NOMO-1 (cell line): ENCODE measurements around the gene AGFG2.
"Not testable (repeated sequence)": the region's sequence is repeated elsewhere in the genome, so short reads cannot be mapped to it uniquely, and the experiment has no call there.

Experiments used
- DNase-seq, 2 experiments: peaks; one replicate each; lab custom pipeline; 2025; ENCODE audit not compliant: unreplicated experiment in 2 of 2; lab: John Stamatoyannopoulos, UW

AGFG2 gene

DNA sequence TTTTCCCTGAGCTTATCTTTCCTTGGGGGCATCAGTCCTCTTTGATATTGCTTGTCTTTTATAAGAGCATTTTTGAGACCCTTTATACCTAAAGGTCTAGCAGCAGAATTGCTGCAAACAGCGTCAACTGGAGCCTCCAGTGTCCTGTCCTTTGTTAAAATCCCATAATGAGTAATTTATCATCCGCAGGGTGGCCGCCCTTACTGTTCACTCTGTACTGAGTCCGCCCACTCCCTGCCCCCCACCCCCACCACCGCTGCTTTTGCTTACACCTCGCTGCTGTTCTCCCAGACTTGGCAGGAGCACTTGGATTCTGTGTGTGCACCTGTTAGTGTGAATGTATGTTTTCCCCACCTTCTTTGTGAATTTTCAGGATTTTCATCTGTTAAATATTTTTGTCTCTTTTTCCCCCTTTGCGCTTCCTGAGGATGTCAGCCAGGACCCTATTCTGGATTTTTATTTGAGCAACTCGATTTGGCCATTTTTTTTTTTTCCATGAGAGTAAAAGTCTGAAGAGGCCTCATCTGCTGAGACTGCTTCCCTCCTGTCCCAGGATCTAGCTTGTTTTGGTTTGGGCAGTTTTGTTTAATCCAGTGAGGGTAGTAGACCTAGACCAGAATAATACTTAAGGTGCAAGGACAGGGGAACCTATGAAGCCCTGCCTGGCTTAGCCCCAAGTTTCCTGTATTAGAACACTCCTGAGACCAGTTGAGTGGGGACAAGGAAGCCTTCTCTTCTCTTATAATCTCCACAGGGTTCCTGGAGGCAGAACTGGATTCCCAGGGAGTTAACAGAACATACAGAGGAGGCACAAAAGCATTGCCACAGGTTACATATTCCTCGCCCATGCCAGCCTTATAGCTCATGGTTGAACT, 8.2 kb downstream of the AGFG2 start:
- no peak for DNase-seq

DNA sequence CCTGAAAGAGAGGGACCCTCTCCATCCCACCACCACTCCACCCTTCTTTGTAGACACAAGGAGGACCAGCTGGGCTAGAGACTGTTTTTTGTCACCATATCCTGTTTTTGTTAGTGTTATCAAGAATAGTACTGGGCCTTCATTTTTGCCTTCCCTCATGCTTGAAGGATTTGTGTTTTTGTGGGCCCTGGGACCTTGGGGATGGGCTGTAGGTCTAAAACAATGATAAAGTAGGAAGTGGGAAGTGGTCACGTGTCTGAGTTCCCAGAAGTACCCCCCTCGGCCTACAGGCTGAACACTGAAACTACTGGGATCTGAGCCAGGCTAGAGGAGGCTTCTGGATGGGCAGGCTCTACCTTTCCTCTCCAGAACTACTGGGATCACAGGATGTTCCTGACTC, 8.9 kb downstream of the AGFG2 start:
- no peak for DNase-seq

DNA sequence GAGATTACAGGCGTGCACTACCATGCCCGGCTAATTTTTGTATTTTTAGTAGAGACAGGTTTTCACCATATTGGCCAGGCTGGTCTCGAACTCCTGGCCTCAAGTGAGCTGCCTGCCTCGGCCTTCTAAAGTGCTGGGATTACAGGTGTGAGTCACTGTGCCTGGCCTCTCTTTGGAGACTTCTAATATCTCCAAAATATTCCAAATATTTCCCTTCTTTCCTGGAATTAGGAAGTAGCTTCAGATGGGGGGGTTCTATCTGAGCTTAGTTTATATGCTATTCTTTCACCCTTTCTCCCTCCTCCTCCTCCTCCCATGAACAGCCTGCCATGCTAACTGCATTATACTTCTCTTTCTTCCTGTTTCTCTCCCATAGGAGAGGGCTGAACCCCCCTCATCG, 9.4 kb downstream of the AGFG2 start:
- DNase-seq: not testable (repeated sequence)

DNA sequence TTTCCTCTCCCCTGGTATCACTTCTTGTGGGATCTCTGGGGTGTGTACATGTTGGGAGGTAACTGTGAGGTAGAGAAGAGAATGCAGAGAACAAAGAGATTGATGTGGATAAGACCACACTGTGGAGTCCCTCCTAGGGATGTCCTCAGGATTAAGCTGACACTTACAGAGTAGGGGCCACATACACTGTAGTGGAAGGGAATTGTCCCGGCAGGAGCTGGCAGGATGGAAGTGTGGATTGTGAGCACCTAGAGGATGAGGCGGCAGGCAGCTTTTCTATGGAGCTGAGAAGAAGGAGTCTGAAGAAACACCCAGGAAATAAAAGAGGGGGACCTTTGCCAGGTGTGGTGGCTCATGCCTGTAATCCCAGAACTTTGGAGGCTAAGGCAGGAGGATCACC, 13.5 kb downstream of the AGFG2 start:
- no peak for DNase-seq

DNA sequence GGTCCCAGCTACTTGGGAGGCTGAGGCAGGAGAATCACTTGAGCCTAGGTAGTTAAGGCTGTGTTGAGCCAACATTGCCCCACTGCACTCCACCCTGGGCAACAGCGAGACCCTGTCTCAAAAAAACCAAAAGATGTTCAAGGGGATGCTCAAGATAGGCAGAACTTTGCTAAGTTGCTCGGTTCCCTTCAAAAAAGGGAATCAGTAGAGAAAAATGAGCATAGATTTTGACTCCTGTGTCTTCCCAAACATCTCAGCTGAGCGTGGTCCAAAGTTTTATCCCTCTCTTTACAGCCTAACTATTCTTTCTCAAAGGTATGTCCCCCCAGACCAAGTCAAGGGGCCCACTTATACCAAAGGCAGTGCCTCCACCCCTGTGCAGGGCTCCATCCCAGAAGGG, 14.0 kb downstream of the AGFG2 start:
- DNase-seq: no peak

DNA sequence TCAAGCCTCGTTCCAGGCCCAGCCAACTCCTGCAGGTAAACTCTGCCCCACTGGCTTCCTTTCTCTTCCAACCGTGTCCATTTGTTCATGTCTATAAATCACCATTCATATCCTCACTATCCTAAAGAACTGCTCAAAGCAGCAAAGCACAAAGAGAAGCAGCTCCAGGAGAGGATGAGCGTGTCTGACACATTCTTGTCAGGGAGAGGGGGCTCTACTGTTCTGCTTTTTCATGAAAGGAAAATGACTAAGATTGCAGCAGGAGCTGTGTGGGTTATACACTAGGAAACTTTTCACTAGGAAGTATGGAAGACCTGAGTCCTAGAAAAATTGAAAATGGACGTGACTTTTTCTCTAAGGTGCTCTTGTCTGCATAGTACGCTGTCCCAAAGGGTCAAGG, 16.7 kb downstream of the AGFG2 start:
- no peak for DNase-seq

DNA sequence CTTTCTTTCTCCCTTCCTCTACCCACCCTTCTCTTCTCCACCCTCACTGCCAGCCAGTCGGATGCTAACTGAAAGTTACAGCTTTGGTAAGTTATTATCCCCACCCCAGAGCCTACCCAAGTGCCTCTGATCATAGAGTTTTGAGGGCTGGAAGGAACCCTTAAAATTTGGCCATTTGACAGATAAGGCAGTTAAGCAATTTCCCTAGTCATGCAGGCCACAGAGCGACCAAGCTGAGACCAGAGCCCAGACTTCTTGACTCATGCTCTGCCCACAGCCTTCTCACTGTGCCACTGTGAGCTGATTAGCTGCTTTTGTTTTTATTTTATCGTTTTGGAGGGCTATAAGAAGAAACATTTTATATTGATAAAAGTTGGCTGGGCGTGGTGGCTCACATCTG, 17.5 kb downstream of the AGFG2 start:
- peak; percentile 70 to 87 for DNase-seq

DNA sequence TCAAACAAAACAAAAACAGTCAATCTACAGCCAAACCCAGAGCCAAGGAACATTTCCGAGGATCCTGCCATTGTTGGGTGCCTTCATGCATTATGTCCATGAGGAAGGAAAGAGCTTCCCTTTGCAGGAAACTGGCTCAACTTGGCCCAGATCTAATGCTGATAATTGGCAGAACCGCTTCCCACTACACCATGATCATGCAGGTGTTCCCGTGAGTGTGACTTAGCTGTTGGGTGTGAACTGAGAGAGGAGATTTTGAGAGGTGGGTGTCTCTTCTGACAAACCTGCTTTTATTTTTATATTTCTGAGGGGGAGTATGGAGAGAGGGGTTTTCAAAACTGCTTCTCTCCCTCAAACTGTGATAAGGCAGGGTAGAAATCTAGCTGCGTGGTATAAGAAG, 20.1 kb downstream of the AGFG2 start:
- no peak for DNase-seq

DNA sequence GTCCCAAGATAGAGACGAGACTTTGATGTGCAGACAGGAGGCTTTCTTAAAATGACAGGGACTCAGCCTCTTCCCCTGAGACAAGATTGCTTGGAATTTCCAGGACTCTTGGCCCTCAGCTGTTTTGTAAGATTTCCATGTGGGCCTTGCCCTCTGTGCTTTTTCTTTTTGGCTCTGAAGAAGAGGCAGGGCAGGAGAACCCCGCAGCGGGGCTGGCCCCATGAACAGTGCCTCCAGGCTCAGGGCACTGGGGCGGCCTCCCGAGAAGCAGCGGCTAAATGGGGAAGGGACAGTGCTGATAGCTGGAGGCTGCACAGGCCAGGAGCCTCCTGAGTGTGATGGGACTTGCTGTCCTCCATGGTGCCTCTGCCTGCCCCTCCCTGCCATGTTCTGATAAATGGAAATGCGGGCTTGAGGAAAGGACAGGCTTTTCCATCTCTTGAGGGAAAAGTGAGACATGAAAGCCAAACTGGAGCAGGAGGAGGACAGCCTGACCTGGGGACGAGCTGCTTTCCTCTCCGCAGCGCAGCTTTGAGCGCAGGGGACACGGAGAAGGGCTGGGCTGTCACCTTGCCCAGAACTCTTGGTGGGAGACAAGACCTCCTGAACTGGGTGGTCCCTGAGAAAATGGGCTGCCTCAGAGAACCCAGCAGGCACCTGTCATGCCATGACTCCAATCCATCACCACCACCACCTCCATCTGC, 22.6 kb downstream of the AGFG2 start:
- no peak for DNase-seq

DNA sequence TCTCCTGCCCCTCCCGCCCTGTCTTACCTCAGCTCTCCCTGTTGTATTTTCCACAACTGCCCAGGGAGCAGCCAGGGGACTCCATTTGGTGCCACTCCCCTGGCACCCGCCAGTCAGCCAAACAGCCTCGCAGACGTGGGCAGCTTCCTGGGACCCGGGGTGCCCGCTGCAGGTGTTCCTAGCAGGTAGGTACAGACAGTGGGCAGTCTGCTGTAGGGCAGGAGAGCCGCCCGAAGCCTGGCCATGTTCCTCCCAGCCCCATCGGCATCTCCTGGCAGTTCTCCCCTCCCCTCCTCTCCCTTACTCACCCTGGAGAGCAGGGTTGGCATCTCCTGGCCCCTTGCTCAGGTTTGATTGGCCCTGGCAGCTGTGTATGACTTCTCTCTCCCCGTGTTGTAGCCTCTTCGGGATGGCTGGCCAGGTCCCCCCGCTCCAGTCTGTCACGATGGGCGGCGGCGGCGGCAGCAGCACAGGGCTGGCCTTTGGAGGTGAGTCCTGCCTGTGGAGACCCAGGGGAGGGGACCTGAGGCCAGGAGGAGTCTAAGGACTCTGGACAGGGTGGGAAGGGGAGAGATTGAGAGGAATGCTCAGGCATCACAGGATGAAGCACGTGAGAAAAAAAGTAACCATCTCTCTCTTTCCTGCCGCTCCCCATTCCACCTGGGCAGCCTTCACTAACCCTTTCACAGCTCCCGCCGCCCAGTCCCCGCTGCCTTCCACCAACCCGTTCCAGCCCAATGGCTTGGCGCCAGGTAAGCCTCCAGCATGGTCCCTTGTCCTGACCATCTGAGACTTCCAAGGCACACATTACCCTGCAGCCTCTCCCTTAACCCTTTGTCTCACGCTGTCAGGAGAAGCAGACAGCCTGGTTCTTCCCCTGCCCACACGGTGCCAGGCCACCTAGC, 23.4 kb downstream of the AGFG2 start:
- no peak for DNase-seq

DNA sequence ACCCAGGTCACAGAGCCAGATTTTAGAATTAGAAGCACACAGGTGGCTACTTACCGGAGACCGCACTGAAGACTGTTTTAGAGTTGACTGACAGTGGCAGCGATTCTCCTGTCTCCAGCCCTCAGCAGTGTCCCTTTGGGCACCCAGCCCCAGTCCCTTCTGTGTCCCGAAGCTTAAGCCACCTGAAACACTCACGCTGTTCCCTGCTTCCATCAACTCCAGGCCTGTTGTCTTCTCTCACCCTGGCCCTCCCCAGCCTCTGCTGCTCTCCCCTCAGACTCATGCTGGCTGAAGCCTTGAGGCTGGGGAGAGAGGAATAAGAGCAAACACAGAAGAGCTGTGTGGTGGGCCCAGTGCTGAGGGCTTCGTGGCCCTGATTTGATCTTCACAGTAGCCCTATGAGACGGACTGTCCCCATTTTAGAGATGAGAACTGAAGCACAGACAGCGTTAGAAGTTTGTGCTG, 24.1 kb downstream of the AGFG2 start:
- no peak for DNase-seq

DNA sequence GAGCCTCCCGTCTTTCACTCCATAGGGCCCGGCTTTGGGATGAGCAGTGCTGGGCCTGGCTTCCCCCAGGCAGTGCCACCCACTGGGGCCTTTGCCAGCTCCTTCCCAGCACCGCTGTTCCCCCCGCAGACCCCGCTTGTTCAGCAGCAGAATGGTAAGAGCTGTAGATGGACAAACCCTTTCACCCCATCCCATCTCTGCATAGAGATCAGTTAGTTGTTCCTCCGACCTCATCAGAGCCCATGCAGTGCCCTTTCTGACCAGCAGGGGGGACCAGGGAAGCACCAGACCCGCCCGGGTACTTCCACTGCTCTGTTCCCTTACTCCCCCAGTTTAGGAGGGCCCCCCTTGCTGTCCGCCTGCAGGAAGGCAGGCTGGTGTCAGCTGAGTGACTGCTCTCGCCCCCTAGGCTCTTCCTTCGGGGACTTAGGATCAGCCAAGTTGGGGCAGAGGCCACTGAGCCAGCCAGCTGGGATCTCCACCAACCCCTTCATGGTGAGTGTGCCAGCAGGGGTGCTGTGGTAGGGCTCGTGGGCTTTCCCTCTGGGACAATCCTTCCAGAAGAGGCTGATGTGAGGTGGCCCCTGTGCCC, 24.9 kb downstream of the AGFG2 start:
- peak; percentile 66 to 78 for DNase-seq

DNA sequence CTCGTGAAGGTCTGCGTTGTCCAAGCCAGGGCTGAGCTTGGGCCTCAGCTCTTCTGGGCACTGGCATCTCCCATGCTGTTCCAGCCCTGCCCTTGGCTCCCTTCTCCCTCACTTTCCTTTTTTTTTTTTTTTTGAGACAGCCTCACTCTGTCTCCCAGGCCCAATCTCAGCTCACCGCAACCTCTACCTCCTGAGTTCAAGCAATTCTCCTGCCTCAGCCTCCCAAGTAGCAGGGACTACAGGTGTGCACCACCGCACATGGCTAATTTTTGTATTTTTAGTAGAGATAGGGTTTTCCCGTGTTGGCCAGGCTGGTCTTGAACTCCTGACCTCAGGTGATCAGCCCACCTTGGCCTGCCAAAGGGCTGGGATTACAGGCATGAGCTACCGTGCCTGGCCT, 25.4 kb downstream of the AGFG2 start:
- not testable (repeated sequence) for DNase-seq

DNA sequence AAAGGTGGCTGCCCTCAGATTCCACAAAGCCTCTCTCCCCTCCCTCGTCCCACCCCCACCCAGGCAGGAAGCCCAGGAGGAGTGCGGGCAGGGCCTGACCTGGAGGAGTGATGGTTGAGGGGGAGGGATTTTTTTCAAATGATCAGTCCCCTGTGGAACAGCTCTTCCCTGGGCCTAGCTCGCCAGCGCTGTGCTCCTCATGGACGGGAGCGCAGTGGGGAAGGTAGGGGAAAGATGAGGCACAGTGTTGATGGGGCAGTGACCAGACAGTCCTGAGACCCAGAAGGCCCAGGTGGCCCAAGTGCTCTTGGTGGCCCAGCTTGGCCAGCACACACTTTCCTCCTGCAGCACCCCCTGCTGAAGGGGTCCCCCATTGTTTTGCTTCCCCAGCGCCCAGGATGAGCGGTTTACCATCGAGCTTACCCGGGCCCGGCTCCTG, 26.1 kb downstream of the AGFG2 start:
- no peak for DNase-seq

DNA sequence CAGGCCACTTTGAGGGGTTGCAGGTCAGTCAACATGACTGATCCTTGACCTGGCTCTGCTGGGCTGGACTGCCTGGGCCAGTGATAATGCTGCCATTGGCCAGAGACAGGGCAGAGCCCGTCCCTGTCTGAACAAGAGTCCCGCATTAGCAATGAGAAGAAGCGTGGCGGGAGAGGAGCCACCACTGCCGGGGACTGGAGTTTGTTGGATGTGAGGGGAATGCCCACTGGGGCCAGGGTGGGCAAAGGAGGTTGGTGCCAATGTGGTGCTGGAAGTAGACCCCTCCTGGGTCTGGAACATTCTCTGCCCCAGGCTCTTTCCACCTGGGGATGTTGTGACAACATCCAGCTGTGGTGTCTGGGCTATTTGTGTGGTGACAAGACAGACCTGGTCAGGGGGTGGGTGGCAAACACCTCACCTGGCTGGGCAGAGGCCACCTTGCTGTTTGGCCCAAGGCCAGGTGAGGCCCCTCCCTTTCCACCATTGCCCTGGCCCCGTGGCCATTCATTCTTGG, 27.1 kb downstream of the AGFG2 start:
- no peak for DNase-seq

DNA sequence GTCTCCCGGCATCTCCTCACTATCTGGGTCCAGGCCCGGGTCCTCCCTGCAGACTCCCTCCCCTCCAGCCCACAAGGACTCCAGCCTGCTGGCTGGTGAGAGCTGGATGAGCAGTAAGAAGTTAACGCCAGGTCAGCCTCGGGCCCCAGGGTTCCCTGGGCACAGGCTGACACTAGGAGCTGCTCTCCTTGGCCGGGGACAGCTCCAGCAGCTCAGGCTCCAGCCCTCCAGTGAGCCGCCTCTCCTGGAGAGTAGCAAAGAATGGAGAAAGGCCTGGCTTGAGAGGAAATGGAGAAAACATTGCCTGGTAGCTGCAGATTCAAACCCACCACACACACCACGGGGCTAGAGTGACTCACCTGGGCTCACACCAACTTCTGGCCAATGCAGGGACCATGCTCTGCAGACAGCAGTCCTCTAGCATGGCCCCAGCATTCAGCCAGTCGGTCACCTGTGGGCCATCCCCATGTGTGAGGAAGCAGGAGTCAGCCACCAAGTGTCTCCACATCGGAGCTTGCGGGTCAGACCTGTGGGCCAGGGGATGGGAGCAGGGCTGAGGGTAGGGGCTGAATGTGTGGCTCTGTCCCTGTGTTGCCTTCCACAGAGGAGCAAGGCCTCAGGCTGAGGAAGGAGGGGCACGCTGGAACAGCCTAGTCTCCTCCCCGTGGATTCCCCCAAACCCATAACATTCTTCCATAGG, 28.2 kb downstream of the AGFG2 start:
- no peak for DNase-seq

DNA sequence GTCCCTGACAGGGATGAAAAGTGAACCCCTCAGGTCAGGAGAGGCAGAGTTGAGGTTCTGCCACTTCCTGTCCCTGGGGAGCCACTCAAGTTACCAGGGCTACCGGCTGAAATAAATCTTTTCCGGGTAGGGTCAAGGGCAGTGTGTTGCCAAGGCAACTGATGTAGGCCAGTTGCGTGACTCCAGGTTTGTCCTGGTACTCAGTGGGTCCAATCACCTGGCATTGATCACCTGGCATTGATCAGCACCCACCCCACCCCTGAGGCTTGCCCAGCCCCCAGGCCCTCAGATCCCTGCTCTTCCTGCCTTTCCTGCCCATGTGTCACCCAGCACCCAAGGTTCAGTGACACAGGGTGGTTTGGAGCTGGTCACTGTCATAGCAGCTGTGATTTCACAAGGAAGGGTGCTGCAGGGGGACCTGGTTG, 28.8 kb downstream of the AGFG2 start:
- DNase-seq: no peak

DNA sequence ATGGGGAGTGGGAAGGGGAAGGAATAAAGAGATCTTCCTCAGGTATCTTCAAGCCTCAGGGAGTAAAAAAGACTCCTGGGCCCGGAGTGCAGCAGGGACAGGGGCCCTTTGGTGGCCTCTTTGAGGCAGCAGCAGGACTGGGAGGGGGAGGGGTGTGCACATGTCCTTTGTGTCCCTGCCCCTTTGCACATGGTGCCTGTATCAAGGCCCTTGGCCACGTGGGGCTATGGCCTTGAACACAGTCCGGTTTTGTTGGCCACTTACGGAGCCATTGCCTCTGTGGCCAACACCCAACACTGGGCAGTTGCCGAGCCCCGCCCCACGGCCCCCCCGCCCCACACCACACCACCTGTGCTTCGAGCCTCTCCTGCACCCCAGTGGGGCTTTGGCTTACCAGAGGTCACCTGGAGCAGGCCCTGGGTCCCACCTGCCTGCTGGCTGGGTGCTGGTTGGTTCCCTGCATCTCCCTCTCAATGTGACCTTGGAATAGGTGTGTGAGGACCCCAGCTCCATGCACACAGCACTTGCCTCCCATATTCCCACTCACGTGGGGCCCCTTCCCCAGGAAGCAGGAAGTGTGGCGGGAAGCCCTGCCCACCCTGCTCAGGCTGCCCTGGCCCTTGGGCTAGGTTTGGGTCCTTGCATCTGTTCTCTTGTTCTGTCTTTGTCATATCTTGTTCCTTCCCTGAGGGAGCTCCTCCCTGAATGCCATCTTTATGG, 29.3 kb downstream of the AGFG2 start:
- DNase-seq: no peak
